Kidney tubule cell (primary cell): Measurements from ENCODE around the gene GRIN3B.
"Not testable (repeated sequence)": the region's sequence is repeated elsewhere in the genome, so short reads cannot be mapped to it uniquely, and the experiment has no call there.

ENCODE experiments used
- DNase-seq: peaks from one replicate; pipeline ENCODE4 v3.0.0-alpha.2; 2018; ENCODE audit warnings: low spot score

The GRIN3B gene

GRCh38 chr19:1019616-1019961, 19.4 kb downstream of the GRIN3B start:
- DNase-seq, result no peak

- peak; percentile 32 for DNase-seq
Measured at GRCh38 chr19:1019980-1020867, 20.0 kb downstream of the GRIN3B start.

- peak; percentile 98 for DNase-seq
Measured at GRCh38 chr19:1020868-1021425, 20.7 kb downstream of the GRIN3B start, which contains the start of gene TMEM259. TSS of gene TMEM259 (minus strand) at chr19:1021123. CDS start at chr19:1020996, 127 bp downstream.

- not testable (repeated sequence) for DNase-seq
Measured at GRCh38 chr19:1023883-1024188, 23.6 kb downstream of the GRIN3B start.

GRCh38 chr19:1025080-1025479, 24.9 kb downstream of the GRIN3B start:
- not testable (repeated sequence) for DNase-seq

GRCh38 chr19:1025960-1026782, 26.0 kb downstream of the GRIN3B start, which contains the start of gene CNN2:
TSS of gene CNN2 (plus strand) at chr19:1026608. CDS start at chr19:1026662, 54 bp downstream.
- DNase-seq, result peak; percentile 80

- peak; percentile 29 for DNase-seq
Measured at GRCh38 chr19:1026783-1027649, 26.8 kb downstream of the GRIN3B start.

GRCh38 chr19:1027650-1028061, 27.4 kb downstream of the GRIN3B start:
- peak; percentile 26 for DNase-seq

GRCh38 chr19:1028062-1028926, 28.1 kb downstream of the GRIN3B start:
- DNase-seq, result peak; percentile 87

GRCh38 chr19:1032264-1032867, 32.1 kb downstream of the GRIN3B start:
- DNase-seq, result no peak

GRCh38 chr19:1035998-1036621, 35.9 kb downstream of the GRIN3B start:
- no peak for DNase-seq

- DNase-seq, result no peak
Measured at GRCh38 chr19:1037621-1038064, 37.4 kb downstream of the GRIN3B start.

- DNase-seq, result no peak
Measured at GRCh38 chr19:1038978-1039645, 38.9 kb downstream of the GRIN3B start.

GRCh38 chr19:1039646-1040475, 39.6 kb downstream of the GRIN3B start, which contains the start of gene ABCA7:
TSS of gene ABCA7 (plus strand) at chr19:1040107. CDS start at chr19:1041362, 1,255 bp downstream.
- DNase-seq, result peak; percentile 99

GRCh38 chr19:1040476-1041271, 40.5 kb downstream of the GRIN3B start:
- peak; percentile 93 for DNase-seq

- DNase-seq, result no peak
Measured at GRCh38 chr19:1041272-1041834, 41.1 kb downstream of the GRIN3B start.
